Activated CD8-positive, alpha-beta memory T cell treated with anti-CD3 and anti-CD28 coated beads, Interleukin-2, amount 50 U/mL, for 48 hours (primary cell): ENCODE data around the gene FBXL12.
"Not testable (repeated sequence)": the region's sequence is repeated elsewhere in the genome, so short reads cannot be mapped to it uniquely, and the experiment has no call there.

Experiments
- DNase-seq: peaks from one replicate; pipeline ENCODE4 v3.0.0-alpha.2; 2020

Gene FBXL12

DNA sequence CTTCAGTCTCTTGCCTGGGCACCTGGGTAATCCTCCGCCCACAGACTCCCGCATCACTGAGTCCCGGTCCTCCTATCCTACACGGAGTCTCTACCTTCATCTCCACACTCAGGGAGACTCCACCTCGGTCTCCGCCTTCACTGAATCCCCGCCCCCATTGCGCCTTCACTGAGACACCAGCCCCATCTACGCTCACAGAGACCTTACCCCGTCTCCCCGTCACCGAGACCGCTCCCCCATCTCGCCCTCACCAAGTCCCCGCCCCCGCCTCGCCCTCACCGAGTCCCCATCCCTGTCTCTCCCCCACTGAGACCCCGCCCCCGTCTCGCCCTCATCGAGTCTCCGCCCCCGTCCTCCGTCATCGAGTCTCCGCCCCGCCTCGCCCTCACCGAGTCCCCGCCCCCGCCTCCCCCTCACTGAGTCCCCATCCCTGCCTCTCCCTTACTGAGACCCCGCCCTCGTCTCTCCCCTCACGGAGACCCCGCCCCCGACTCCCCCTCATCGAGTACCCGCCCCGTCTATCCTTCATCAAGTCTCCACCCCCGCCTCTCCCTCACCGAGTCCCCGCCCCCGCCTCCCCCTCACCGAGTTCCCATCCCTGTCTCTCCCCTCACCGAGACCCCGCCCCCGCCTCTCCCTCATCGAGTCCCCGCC, 27.2 kb downstream of the FBXL12 start:
- DNase-seq = peak; percentile 94

DNA sequence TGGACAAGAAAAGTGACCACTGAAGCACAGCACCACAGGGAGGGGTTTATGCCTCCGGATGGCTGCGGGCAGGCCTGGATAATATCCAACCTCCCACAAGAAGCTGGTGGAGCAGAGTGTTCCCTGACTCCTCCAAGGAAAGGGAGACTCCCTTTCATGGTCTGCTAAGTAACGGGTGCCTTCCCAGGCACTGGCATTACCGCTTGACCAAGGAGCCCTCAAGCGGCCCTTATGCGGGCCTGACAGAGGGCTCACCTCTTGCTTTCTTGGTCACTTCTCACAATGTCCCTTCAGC, 27.9 kb downstream of the FBXL12 start:
- DNase-seq = not testable (repeated sequence)

DNA sequence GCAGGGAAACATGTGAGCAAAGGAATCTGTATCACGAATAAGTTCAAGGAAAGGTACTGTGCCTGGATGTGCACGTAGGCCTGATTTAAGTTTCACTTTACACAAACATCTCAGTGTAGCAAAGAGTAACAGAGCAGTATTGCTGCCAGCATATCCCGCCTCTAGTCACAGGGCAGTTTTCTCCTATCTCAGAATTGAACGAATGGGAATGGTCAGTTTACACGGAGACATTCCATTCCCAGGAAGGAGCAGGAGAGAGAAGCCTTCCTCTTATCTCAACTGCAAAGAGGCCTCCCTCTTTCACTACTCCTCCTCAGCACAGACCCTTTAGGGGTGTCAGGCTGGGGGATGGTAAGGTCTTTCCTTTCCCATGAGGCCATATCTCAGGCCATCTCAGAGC, 29.3 kb downstream of the FBXL12 start:
- not testable (repeated sequence) for DNase-seq

DNA sequence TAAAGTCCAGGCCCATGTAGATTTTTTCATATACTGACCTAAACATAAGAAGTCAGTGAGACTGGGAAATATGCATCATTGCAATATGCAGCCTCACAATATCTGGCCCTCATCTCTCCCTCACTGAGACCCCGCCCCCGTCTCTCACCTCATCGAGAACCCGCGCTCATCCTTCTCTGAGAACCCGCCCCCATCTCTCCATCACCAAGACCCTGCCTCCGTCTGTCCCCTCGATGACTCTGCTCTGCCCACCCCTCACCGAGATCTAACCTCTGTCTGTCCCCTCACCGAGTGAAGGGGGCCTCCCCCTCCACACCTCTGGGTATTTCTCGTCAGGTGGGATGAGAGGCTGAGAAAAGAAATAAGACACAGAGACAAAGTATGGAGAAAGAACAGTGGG, 29.8 kb downstream of the FBXL12 start:
- DNase-seq = no peak

DNA sequence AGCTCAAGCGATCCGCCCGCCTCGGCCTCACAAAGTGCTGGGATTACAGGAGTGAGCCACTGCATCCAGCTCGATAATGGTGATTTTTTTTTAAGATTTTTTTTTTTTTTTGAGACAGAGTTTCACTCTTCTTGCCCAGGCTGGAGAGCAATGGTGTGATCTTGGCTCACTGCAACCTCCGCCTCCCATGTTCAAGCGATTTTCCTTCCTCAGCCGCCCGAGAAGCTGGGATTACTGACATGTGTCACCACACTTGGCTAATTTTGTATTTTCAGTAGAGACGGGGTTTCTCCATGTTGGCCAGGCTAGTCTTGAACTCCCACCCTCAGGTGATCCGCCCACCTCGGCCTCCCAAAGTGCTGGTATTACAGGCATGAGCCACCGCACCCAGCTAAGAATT, 30.3 kb downstream of the FBXL12 start:
- not testable (repeated sequence) for DNase-seq

DNA sequence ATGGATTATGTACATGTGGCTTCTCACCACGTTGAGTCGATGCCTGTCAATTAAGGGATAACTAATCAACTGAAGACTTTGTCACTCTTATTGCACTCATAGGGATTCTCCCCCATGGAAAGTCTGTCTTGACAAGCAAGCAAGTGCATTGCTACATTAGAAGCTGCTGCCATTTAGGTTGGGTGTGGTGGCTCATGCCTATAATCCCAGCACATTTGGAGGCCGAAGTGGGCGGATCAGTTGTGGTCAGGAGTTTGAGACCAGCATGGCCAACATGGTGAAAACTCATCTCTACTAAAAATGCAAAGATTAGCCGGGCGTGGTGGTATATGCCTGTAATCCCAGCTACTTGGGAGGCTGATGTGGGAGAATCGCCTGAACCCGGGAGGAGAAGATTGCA, 32.1 kb downstream of the FBXL12 start:
- DNase-seq = no peak

DNA sequence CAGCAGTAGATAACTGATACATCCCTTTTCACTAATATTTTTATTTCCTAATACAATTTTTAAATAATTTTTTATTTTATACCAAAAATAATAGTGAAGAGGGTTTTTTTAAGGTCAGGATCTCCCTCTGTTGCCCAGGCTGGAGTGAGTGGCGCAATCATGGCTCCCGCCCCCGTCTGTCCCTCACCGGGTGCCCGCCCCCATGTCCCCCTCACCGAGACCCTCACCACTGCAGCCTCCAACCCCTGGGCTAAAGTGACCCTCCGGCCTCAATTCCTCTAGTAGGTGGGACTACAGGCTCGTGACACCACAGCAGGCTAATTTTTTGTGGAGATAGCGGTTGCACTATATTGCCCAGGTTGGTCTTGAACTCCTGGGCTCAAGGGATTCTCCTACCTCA, 32.5 kb downstream of the FBXL12 start:
- no peak for DNase-seq

DNA sequence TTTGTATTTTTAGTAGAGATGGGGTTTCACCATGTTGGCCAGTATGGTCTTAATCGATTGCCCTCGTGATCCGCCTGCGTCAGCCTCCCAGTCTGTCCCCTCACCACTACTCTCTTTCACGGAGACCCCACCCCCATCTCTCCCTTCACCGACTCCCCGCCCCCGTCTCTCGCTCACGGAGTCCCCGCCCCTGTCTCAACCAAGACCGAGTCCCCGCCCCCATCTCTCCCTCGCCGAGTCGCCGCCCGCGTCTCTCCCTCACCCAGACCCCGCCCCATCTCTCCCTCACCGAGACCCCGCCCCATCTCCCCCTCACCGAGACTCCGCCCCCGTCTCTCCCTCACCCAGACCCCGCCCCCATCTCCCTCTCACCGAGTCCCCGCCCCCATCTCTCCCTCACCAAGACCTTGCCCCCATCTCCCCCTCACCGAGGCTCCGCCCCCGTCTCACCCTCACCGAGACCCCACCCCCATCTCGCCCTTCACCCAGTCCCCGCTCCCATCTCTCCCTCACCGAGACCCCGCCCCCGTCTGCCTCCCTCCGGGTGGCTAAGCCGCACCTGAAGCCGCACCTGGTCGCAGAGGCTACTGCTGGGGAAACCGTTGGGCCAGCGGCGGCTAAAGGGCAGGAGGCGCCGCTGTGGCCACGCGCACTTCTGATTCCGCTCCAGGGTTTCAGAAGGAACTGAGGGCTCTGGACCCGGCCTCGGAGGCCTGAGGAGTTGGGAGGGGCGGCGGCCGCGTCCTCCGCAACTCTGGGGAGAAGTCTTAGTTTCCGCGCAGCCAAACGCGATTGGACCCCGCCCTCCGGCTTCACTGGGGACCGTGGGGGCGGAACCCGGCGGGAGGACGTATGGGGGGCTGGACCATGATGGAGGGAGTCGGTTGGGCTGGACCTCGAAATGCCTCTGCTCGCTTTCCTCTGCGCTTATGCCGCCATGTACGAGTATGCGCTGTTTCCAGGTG, 33.2 kb downstream of the FBXL12 start:
- DNase-seq = peak; percentile 96

DNA sequence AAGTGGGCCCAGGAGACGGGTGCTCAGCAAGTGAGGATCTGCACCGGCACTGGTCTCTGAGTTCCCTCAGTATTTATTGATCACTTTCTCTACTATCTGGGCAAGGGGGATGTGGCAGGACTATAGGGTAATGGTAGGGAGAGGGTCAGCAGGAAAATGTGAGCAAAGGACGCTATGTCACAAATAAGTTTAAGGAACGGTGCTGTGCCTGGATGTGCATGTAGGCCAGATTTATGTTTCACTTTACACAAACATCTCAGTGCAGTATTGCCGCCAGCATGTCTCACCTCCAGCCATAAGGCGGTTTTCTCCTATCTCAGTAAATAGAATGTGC, 34.7 kb downstream of the FBXL12 start:
- DNase-seq = not testable (repeated sequence)

DNA sequence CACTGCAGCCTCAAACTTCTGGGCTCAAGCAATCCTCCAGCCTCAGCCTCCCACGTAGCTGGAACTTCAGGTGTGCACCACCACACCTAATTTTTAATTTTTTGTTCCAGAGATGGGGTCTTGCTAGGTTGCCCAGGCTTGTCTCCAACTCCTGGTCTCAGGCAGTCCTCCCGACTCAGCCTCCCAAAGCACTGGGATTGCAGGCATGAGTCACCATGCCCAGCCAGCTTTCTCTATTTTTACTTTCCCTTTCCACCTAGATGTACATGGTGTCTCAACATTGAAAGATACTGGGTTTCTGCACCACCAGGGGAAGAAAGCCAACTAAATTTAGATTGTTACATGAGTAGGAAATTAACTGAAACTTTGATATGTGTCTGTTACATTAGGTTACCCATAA, 36.5 kb downstream of the FBXL12 start:
- no peak for DNase-seq

DNA sequence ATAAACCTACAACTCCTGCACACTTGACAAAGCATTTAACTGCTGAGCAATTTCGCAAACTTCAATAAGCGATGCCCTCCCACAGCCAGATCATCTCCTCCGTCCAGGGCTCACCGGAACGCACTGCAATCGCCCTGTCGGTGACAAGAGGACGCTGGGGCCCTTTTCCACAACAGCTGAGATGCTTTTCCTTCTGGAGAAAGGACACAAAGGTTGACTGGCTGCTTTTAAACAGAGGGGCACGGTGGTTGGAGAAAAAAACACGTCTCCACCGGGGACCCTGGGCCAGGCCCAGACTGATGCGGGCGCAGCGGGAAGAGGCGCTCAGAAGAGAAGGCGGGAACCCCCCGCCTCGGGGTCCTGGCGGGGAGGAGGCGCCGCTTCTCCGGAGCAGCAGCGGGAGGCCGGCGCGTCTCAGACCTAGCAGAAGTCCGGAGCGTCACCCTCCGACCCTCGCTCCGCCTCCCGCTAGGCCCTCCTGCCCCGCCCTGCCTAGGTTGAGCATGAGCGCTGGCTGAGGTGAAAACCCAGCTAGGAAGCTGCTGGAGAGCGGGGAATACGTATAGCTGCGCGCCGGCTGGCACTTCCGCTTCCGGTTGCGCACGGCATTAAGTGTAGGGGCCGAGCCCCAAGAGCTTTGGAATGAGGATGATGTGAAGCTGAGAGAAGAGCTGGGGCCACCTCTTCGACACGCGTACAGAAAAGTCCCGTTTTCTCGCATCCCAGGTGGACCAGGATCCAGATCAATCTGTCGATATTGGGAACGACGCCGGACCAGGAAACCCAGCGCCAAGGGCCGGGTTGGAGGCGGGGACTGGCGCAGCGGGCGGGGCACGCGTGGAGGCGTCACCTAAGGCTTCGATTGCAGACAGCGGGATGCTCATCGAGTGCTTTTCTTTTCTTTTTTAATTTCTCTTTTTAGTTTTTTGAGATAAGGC, 50.4 kb downstream of the FBXL12 start, which contains the start of gene ZNF846:
Gene ZNF846 (minus strand): TSS at position 564 of the 938 bp plus-strand sequence. CDS start 3,788 bp downstream, outside the sequence.
- peak; percentile 95 for DNase-seq
